A673 (cell line): ENCODE data around the gene COBLL1. TPM values are rescaled to one million over a fixed set of nuclear protein-coding genes. Genes with fewer than 3 reads are reported as not detected.

Experiments
- BruUV-seq: library from RNA; stranded (reverse); fragments of 400-500 nt; replicated peaks from 2 replicates; lab custom pipeline; 2021; lab: Mats Ljungman, UMichigan
- CTCF ChIA-PET: fragments of 300-600 bp; sonication (Branson Sonifier 250); formaldehyde crosslinking; loops from one replicate; lab custom pipeline; 2022; ENCODE audit warnings: antibody characterized with exemption; lab: Charles Lee
- POLR2A ChIA-PET: fragments of 300-600 bp; sonication (Branson Sonifier 250); formaldehyde crosslinking; loops from one replicate; lab custom pipeline; 2022; ENCODE audit warnings: antibody characterized with exemption; ENCODE audit not compliant: low non-redundant PET; lab: Charles Lee
- DNase-seq: peaks from one replicate; pipeline ENCODE4 v3.0.0-alpha.2; 2015; ENCODE audit warnings: low spot score
- H3K27ac ChIP-seq: fragments of 200-600 bp; sonication (generic); 2 replicates; pipeline ENCODE4 v1.5.1; 2016; ENCODE audit warnings: mixed run types, low read depth, mild to moderate bottlenecking, mixed read lengths, antibody characterized with exemption, low read length; ENCODE audit not compliant: poor library complexity, severe bottlenecking
- H3K27me3 ChIP-seq: fragments of 200-600 bp; sonication (generic); replicated peaks from 2 replicates; pipeline ENCODE4 v1.6.1; 2017; ENCODE audit warnings: mixed run types, low read depth, mild to moderate bottlenecking, mixed read lengths, antibody characterized with exemption, low read length; ENCODE audit not compliant: insufficient read depth, poor library complexity
- H3K36me3 ChIP-seq: fragments of 200-600 bp; sonication (generic); 2 replicates; pipeline ENCODE4 v1.6.1; 2016; ENCODE audit warnings: mixed run types, mild to moderate bottlenecking, mixed read lengths, antibody characterized with exemption, low read length; ENCODE audit not compliant: insufficient read depth, poor library complexity, severe bottlenecking
- H3K4me1 ChIP-seq: fragments of 200-600 bp; sonication (generic); 2 replicates; pipeline ENCODE4 v1.6.1; 2017; ENCODE audit warnings: mixed run types, mild to moderate bottlenecking, mixed read lengths, antibody characterized with exemption, low read length; ENCODE audit not compliant: insufficient read depth, poor library complexity, severe bottlenecking
- H3K4me3 ChIP-seq: fragments of 200-600 bp; sonication (generic); 2 replicates; pipeline ENCODE4 v1.5.1; 2016; ENCODE audit warnings: low read depth, mixed run types, mild to moderate bottlenecking, mixed read lengths, low read length; ENCODE audit not compliant: poor library complexity, severe bottlenecking
- H3K9me3 ChIP-seq: fragments of 200-600 bp; sonication (generic); 2 replicates; pipeline ENCODE4 v1.6.1; 2016; ENCODE audit warnings: mixed run types, low read depth, mild to moderate bottlenecking, mixed read lengths, antibody characterized with exemption, low read length; ENCODE audit not compliant: poor library complexity, severe bottlenecking
- CTCF ChIP-seq: fragments of 300-800, 200-600 bp; sonication (generic); conservative IDR thresholded peaks from 2 replicates; pipeline ENCODE4 v1.5.1; 2017; ENCODE audit warnings: low read depth, mild to moderate bottlenecking, antibody characterized with exemption, low read length, moderate library complexity, mixed read lengths
- EZH2 ChIP-seq: fragments of 200-600 bp; sonication (generic); IDR thresholded peaks from 2 replicates; pipeline ENCODE4 v1.6.1; 2017; ENCODE audit warnings: borderline replicate concordance, low read depth, mild to moderate bottlenecking, mixed read lengths, antibody characterized with exemption, low read length; ENCODE audit not compliant: poor library complexity, severe bottlenecking
- intact Hi-C: fragments of 100-400 bp; cut with micrococcal nuclease; formaldehyde crosslinking; loops from one replicate; pipeline ENCODE4 v1.10.0; 2022; ENCODE audit not compliant: unreplicated experiment
- total RNA-seq: library from RNA; stranded (reverse); gene quantifications from 2 replicates; pipeline ENCODE4 v1.2.3, GENCODE V29; 2021

COBLL1 gene
- total RNA-seq, 1 experiment from 2014 or later = 6.6 TPM

- DNase-seq = no peak
- ChIA-PET CTCF (no interaction called here), POLR2A (no interaction called here)
- Histone ChIP-seq H3K36me3 (no peaks in the 10 kb centered on the region), H3K27ac (no peak overlapping the region), H3K9me3 (no peaks in the 10 kb centered on the region), H3K4me3 (no peak overlapping the region), H3K27me3 (no peaks in the 10 kb centered on the region), H3K4me1 (no peaks in the 10 kb centered on the region)
- intact Hi-C loops = no loop called here
- no TSS peak for BruUV-seq
- no peak for TF ChIP-seq CTCF
- no peak for TF ChIP-seq EZH2
These were observed 28.1 kb downstream of the COBLL1 start for GRCh38 chr2:164813535-164813934.

- CTCF ChIA-PET = no interaction called here
These were observed 29.2 kb downstream of the COBLL1 start for GRCh38 chr2:164812378-164812777.

GRCh38 chr2:164811819-164812218 is 29.8 kb downstream of the COBLL1 start:
- TF ChIP-seq EZH2 (no peak), CTCF (no peak)
- Histone ChIP-seq H3K27ac (no peak overlapping the region), H3K4me3 (no peak overlapping the region), H3K27me3 (no peaks in the 10 kb centered on the region), H3K4me1 (no peaks in the 10 kb centered on the region), H3K9me3 (no peaks in the 10 kb centered on the region), H3K36me3 (no peaks in the 10 kb centered on the region)
- intact Hi-C loops = no loop called here
- POLR2A ChIA-PET = no interaction called here
- CTCF ChIA-PET = no interaction called here
- no TSS peak for BruUV-seq
- DNase-seq = no peak

More at GRCh38 chr2:164812378-164812777, 29.2 kb downstream of the COBLL1 start:
- POLR2A ChIA-PET = no interaction called here
- no peak for DNase-seq
- Histone ChIP-seq H3K4me1 (no peaks in the 10 kb centered on the region), H3K4me3 (no peak overlapping the region), H3K36me3 (no peaks in the 10 kb centered on the region), H3K27ac (no peak overlapping the region), H3K9me3 (no peaks in the 10 kb centered on the region), H3K27me3 (no peaks in the 10 kb centered on the region)
- intact Hi-C loops = no loop called here
- no TSS peak for BruUV-seq
- TF ChIP-seq EZH2 (no peak), CTCF (no peak)
